ENCODE measurements around the gene TRPM8.

TRPM8 gene

DNA sequence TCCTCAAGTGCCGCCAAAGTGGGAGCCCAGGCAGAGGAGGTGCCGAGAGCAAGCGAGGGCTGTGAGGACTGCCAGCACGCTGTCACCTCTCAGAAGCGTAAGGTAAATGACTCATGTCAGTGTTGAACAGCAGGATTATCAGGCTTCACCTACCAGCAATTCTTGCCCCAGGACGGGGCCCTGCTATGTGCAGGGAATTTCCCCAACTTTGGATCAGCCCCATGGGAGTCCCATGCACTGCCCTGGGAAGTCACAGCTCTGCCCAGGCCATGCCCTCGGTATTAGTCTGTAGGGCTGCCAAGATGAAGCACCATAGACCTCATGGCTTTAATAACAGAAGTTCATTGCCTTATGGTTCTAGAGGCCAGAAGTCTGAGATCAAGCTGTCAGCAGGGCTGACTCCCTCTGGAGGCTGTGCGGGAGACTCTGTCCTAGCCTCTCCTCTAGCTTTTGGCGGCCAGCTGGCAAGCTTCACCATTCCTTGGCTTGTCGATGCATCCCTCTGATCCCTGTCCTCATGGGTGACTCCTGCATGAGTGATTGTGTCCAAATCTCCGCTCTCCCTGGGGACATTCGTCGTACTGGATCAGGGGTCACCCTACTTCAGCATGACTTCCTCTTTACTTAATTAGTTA lies 55.9 kb downstream of the TRPM8 start:
- TF ChIP-seq, protein P1, sequence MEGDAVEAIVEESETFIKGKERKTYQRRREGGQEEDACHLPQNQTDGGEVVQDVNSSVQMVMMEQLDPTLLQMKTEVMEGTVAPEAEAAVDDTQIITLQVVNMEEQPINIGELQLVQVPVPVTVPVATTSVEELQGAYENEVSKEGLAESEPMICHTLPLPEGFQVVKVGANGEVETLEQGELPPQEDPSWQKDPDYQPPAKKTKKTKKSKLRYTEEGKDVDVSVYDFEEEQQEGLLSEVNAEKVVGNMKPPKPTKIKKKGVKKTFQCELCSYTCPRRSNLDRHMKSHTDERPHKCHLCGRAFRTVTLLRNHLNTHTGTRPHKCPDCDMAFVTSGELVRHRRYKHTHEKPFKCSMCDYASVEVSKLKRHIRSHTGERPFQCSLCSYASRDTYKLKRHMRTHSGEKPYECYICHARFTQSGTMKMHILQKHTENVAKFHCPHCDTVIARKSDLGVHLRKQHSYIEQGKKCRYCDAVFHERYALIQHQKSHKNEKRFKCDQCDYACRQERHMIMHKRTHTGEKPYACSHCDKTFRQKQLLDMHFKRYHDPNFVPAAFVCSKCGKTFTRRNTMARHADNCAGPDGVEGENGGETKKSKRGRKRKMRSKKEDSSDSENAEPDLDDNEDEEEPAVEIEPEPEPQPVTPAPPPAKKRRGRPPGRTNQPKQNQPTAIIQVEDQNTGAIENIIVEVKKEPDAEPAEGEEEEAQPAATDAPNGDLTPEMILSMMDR (IDR thresholded peaks at IDR 0.05; ENCODE audit: low read depth, low read length, missing control alignments), result no peak
- no peak for DNase-seq (ENCODE audit: extremely low read depth, low read depth)
- no peak overlapping the region for H3K4me3 ChIP-seq (replicated peaks; ENCODE audit: low read depth, low read length)

GRCh38 chr2:233973786-233974185 lies 56.6 kb downstream of the TRPM8 start:
- H3K4me3 ChIP-seq (replicated peaks; ENCODE audit: low read depth, low read length), result no peak overlapping the region
- DNase-seq (ENCODE audit: extremely low read depth, low read depth), result no peak
- TF ChIP-seq, protein P1 (IDR thresholded peaks at IDR 0.05; ENCODE audit: low read depth, low read length, missing control alignments), result no peak

DNA sequence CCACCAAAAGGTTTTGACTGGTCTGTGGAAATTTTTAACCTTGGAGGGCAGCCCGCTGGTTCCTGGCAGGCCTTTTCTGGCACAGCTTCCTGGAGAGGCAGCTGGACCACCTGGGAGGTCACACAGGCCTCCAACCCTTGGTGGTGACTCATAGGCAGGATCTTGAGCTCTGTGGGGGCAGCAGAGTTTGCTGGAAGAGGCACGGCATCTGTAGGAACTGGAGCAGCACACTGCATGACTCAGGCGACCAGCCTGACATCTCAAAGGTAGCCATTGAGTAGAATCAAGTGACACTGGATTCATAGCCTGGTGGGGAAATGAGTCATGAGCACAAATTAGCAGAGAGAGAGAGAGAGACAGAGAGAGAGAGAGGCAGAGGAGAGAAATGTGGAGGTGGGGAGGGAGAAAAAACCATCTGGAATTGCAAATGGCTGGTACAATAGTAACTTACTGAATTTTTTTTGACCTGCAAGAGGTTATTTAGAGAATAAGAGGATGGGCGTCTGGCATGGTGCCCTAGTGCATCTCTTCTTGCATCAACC lies 57.4 kb downstream of the TRPM8 start:
- TF ChIP-seq, protein P1 (IDR thresholded peaks at IDR 0.05; ENCODE audit: low read depth, low read length, missing control alignments), result no peak
- DNase-seq (ENCODE audit: extremely low read depth, low read depth), result peak; percentile 99
- no peak overlapping the region for H3K4me3 ChIP-seq (replicated peaks; ENCODE audit: low read depth, low read length)

DNA sequence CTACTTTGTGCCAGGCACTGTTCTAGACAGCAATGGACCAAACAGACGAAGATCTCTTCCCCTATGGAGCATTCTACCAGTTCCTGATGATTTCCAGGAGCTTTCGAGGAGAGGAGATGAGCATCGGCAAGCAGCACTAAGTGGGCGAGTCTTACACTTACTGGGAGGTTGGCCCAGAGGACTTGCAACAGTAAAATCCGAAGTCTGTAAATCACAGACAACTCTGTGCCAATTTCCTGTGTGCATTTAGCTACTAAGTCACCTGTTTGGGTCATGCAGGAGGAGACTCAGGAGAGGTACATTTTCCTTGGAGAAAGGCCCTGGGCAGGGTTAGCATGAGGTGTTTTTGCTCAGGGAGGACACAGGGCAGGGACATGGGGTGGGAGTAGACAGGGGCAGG lies 58.9 kb downstream of the TRPM8 start:
- DNase-seq (ENCODE audit: extremely low read depth, low read depth), result no peak
- H3K4me3 ChIP-seq (replicated peaks; ENCODE audit: low read depth, low read length), result no peak overlapping the region
- TF ChIP-seq, protein P1 (IDR thresholded peaks at IDR 0.05; ENCODE audit: low read depth, low read length, missing control alignments), result no peak

- TF ChIP-seq, protein P1 (IDR thresholded peaks at IDR 0.05; ENCODE audit: low read depth, low read length, missing control alignments), result peak; percentile 36
- peak; percentile 73 for DNase-seq (ENCODE audit: extremely low read depth, low read depth)
These were observed 59.6 kb downstream of the TRPM8 start for GRCh38 chr2:233976690-233977294.

DNA sequence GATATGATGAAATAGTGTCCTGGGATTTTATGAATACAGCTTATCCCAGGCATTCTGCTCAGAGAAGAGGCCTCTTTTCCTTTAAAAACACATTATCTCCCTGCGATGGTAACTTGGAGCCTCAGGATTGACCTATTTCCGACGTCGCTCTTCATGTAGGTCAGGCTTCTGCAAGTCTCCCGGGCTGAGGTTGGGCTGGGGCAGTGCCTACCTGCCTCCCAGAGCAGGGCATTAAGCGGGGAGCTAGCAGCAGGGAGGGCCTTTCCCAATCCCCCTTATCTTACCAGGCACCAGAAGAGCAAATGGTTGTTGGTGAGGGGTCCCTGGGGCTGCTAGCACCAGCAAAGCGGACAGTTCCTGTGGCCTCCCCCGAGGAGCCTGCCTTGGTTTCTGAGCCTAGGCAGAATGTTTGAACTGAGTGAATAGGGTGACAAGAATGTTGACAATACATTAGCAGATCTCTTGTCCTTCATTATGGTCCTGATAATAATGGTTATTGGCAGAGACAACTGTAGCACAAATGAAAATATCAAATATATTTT lies 60.2 kb downstream of the TRPM8 start:
- TF ChIP-seq, protein P1 (IDR thresholded peaks at IDR 0.05; ENCODE audit: low read depth, low read length, missing control alignments), result no peak
- no peak overlapping the region for H3K4me3 ChIP-seq (replicated peaks; ENCODE audit: low read depth, low read length)
- no peak for DNase-seq (ENCODE audit: extremely low read depth, low read depth)

More at GRCh38 chr2:233976690-233977294, 59.6 kb downstream of the TRPM8 start:
- H3K4me3 ChIP-seq (replicated peaks; ENCODE audit: low read depth, low read length), result no peak overlapping the region
